T-helper 2 cell treated with Interferon-gamma antibody and Interleukin-4, amounts not matched to agents 100 ng/mL and 5 ng/mL, for 36 hours (primary cell): ENCODE results near the gene EFCAB13. TPM values are rescaled to one million over a fixed set of nuclear protein-coding genes. Genes with fewer than 3 reads are reported as not detected.
"Not testable (repeated sequence)": the region's sequence is repeated elsewhere in the genome, so short reads cannot be mapped to it uniquely, and the experiment has no call there.

ENCODE experiments used
- intact Hi-C: fragments of 100-400 bp; cut with micrococcal nuclease; formaldehyde crosslinking; loops from one replicate; pipeline ENCODE4 v1.15.1; 2023
- total RNA-seq: library from RNA; stranded (reverse); gene quantifications from 2 replicates; pipeline ENCODE4 v1.2.3, GENCODE V29; 2022

The EFCAB13 gene
- total RNA-seq, 1 donor from 2014 or later, result 4.9 TPM

GRCh38 chr17:47325176-47325575 lies 1.4 kb downstream of the EFCAB13 start:
- intact Hi-C loops, result no loop called here

- intact Hi-C loops, result no loop called here
Observed at GRCh38 chr17:47330548-47330947, 6.8 kb downstream of the EFCAB13 start.

GRCh38 chr17:47332287-47332686 lies 8.5 kb downstream of the EFCAB13 start:
- intact Hi-C loops, result no loop called here

GRCh38 chr17:47335101-47335936 lies 11.6 kb downstream of the EFCAB13 start:
- intact Hi-C loops, result no loop called here

- intact Hi-C loops, result no loop called here
Observed at GRCh38 chr17:47338026-47338425, 14.3 kb downstream of the EFCAB13 start.

- intact Hi-C loops, result no loop called here
Observed at GRCh38 chr17:47352848-47353247, 29.1 kb downstream of the EFCAB13 start.

GRCh38 chr17:47358652-47359051 lies 34.9 kb downstream of the EFCAB13 start:
- intact Hi-C loops, result no loop called here

GRCh38 chr17:47363171-47363570 lies 39.4 kb downstream of the EFCAB13 start:
- intact Hi-C loops, result loop anchor here (2.0 kb wide), 1 partner anchor 254 kb away; no protein-coding TSS in a partner anchor

- intact Hi-C loops, result no loop called here
Observed at GRCh38 chr17:47367257-47367656, 43.5 kb downstream of the EFCAB13 start.

GRCh38 chr17:47368262-47368661 lies 44.5 kb downstream of the EFCAB13 start:
- intact Hi-C loops, result no loop called here

- intact Hi-C loops, result not testable (repeated sequence)
Observed at GRCh38 chr17:47370899-47371298, 47.1 kb downstream of the EFCAB13 start.

GRCh38 chr17:47373002-47373401 lies 49.2 kb downstream of the EFCAB13 start:
- intact Hi-C loops, result no loop called here

- intact Hi-C loops, result no loop called here
Observed at GRCh38 chr17:47376247-47376646, 52.5 kb downstream of the EFCAB13 start.

GRCh38 chr17:47388825-47389224 lies 65.1 kb downstream of the EFCAB13 start:
- intact Hi-C loops, result no loop called here

GRCh38 chr17:47397532-47398128 lies 73.9 kb downstream of the EFCAB13 start:
- intact Hi-C loops, result not testable (repeated sequence)

GRCh38 chr17:47400333-47400732 lies 76.6 kb downstream of the EFCAB13 start:
- intact Hi-C loops, result no loop called here

GRCh38 chr17:47401100-47401499 lies 77.3 kb downstream of the EFCAB13 start:
- intact Hi-C loops, result no loop called here

- intact Hi-C loops, result no loop called here
Observed at GRCh38 chr17:47404006-47404405, 80.3 kb downstream of the EFCAB13 start.

GRCh38 chr17:47404875-47405274 lies 81.1 kb downstream of the EFCAB13 start:
- intact Hi-C loops, result no loop called here

- intact Hi-C loops, result no loop called here
Observed at GRCh38 chr17:47413872-47414271, 90.1 kb downstream of the EFCAB13 start.

- intact Hi-C loops, result no loop called here
Observed at GRCh38 chr17:47414612-47415011, 90.9 kb downstream of the EFCAB13 start.

- intact Hi-C loops, result no loop called here
Observed at GRCh38 chr17:47423406-47424295, 99.9 kb downstream of the EFCAB13 start.
